G401 (cell line): ENCODE results near the gene TMEM125. TPM values are rescaled to one million over a fixed set of nuclear protein-coding genes. Genes with fewer than 3 reads are reported as not detected.

ENCODE experiments used
- DNase-seq: peaks from one replicate; pipeline ENCODE4 v3.0.0-alpha.2; 2015; ENCODE audit warnings: low spot score
- in situ Hi-C: cut with HindIII; loops from 2 replicates; pipeline ENCODE4 v1.10.0; 2016; ENCODE audit warnings: low sequenced_read_pairs, mixed read lengths
- total RNA-seq: library from RNA; depleted of rRNA; stranded (reverse); fragments of >200 nt; shearing (Covaris generic); gene quantifications from 2 replicates; pipeline ENCODE4 v1.2.3, GENCODE V29; 2014; rRNA removed

TMEM125 gene
- total RNA-seq, 1 experiment from 2014 or later, result not detected

- no peak for DNase-seq
- in situ Hi-C loops, result no loop called here
Observed at GRCh38 chr1:43319766-43320165, 50.0 kb downstream of the TMEM125 start.

- no peak for DNase-seq
- in situ Hi-C loops, result no loop called here
Observed at GRCh38 chr1:43321331-43321891, 51.6 kb downstream of the TMEM125 start.

GRCh38 chr1:43322506-43322905 is 52.7 kb downstream of the TMEM125 start:
- no peak for DNase-seq
- in situ Hi-C loops, result no loop called here

Other genes starting within 250 kb of the TMEM125 start
- 300 and 331 TPM in 2 replicates for gene EBNA1BP2, start 97.7 kb upstream of the TMEM125 start, total RNA-seq
- gene CFAP57, start 97.7 kb upstream of the TMEM125 start, total RNA-seq, result 1.1 and 4.1 TPM in 2 replicates
- not detected in 2 replicates for gene C1orf210, start 15.6 kb downstream of the TMEM125 start, total RNA-seq
- gene TIE1, start 31.0 kb downstream of the TMEM125 start, total RNA-seq, result not detected in 2 replicates
- not detected in 2 replicates for gene MPL, start 67.8 kb downstream of the TMEM125 start, total RNA-seq
- gene CDC20, start 89.0 kb downstream of the TMEM125 start, total RNA-seq, result 263 and 289 TPM in 2 replicates
- 65.2 and 69.7 TPM in 2 replicates for gene ELOVL1, start 98.0 kb downstream of the TMEM125 start, total RNA-seq
- gene MED8, start 119.8 kb downstream of the TMEM125 start, total RNA-seq, result 36.2 and 42.2 TPM in 2 replicates
- 4.4 and 7.0 TPM in 2 replicates for gene SZT2, start 119.9 kb downstream of the TMEM125 start, total RNA-seq
- 22.3 and 30.1 TPM in 2 replicates for gene HYI, start 183.9 kb downstream of the TMEM125 start, total RNA-seq